Nucleus accumbens (tissue), 56 donors: ENCODE results near the gene NSUN5.
"Not testable (repeated sequence)": the region's sequence is repeated elsewhere in the genome, so short reads cannot be mapped to it uniquely, and the experiment has no call there.

Experiments used
- DNase-seq, 56 donors: peaks; one replicate each; lab custom pipeline; 2025; lab: John Stamatoyannopoulos, UW

Gene NSUN5

GRCh38 chr7:73299812-73300211, 8.8 kb downstream of the NSUN5 start:
- DNase-seq: peak in 1 of 56 donors; percentile 2

GRCh38 chr7:73297706-73298105, 10.9 kb downstream of the NSUN5 start:
- DNase-seq: not testable (repeated sequence)

- not testable (repeated sequence) for DNase-seq
Measured at GRCh38 chr7:73297235-73297634, 11.4 kb downstream of the NSUN5 start.

GRCh38 chr7:73277210-73277609, 31.4 kb downstream of the NSUN5 start:
- DNase-seq: not testable (repeated sequence)

GRCh38 chr7:73267813-73268212, 40.8 kb downstream of the NSUN5 start:
- DNase-seq: not testable (repeated sequence)

GRCh38 chr7:73266719-73267368, 41.8 kb downstream of the NSUN5 start:
- DNase-seq: not testable (repeated sequence)

- not testable (repeated sequence) for DNase-seq
Measured at GRCh38 chr7:73262416-73262815, 46.2 kb downstream of the NSUN5 start.
